WTC11 (cell line): Measurements from ENCODE around the gene VWF. TPM values are rescaled to one million over a fixed set of nuclear protein-coding genes. Genes with fewer than 3 reads are reported as not detected.

Experiments used
- ATAC-seq: fragments of 200-7000 bp; cut with Tn5 transposase; 2 replicates; pipeline ENCODE4 v1.10.0; 2021; ENCODE audit warnings: mild to moderate bottlenecking, moderate library complexity
- CTCF ChIA-PET: fragments of 300-600 bp; sonication (Branson Sonifier 250); formaldehyde crosslinking; loops from one replicate; lab custom pipeline; 2021; ENCODE audit warnings: antibody characterized with exemption; lab: Charles Lee
- POLR2A ChIA-PET: fragments of 350-600 bp; sonication (Branson Sonifier 250); formaldehyde crosslinking; loops from one replicate; lab custom pipeline; 2021; ENCODE audit warnings: antibody characterized with exemption; lab: Charles Lee
- DNase-seq: peaks from one replicate; pipeline ENCODE4 v3.0.0; 2021; ENCODE audit warnings: low spot score
- H3K27ac Mint-ChIP-seq: 2 replicates; pipeline ENCODE4 v1.8.0; 2021; ENCODE audit warnings: mixed read lengths
- H3K27me3 Mint-ChIP-seq: 2 replicates; pipeline ENCODE4 v1.8.0; 2021; ENCODE audit warnings: low read depth, mild to moderate bottlenecking, moderate library complexity, mixed read lengths
- H3K36me3 Mint-ChIP-seq: 2 replicates; pipeline ENCODE4 v1.8.0; 2021; ENCODE audit warnings: mixed read lengths
- H3K4me1 Mint-ChIP-seq: 2 replicates; pipeline ENCODE4 v1.8.0; 2022; ENCODE audit warnings: mixed read lengths
- H3K4me3 Mint-ChIP-seq: 2 replicates; pipeline ENCODE4 v1.8.0; 2021; ENCODE audit warnings: mild to moderate bottlenecking, moderate library complexity, mixed read lengths
- H3K9me3 Mint-ChIP-seq: 2 replicates; pipeline ENCODE4 v1.8.0; 2021; ENCODE audit warnings: mixed read lengths
- CBFB ChIP-seq: sonication (generic); formaldehyde crosslinking; IDR thresholded peaks from 2 replicates; pipeline ENCODE4 v1.8.1; 2022; ENCODE audit warnings: mild to moderate bottlenecking, low read depth, missing genetic modification reagents
- CREB1 ChIP-seq: sonication (generic); formaldehyde crosslinking; IDR thresholded peaks from 2 replicates; pipeline ENCODE4 v1.8.0; 2023; ENCODE audit warnings: mild to moderate bottlenecking, missing genetic modification reagents
- ESRRA ChIP-seq: sonication (generic); formaldehyde crosslinking; IDR thresholded peaks from 2 replicates; pipeline ENCODE4 v1.8.1; 2022; ENCODE audit warnings: mild to moderate bottlenecking, missing genetic modification reagents, borderline replicate concordance
- FOXK1 ChIP-seq: sonication (generic); formaldehyde crosslinking; IDR thresholded peaks from 2 replicates; pipeline ENCODE4 v1.8.0; 2022; ENCODE audit warnings: mild to moderate bottlenecking, moderate library complexity, missing genetic modification reagents
- HMGA2 ChIP-seq: fragments of 250-450 bp; sonication (Bioruptor Pico); IDR thresholded peaks from 2 replicates; pipeline ENCODE4 v1.4.0; 2021; ENCODE audit warnings: mild to moderate bottlenecking, moderate library complexity
- JAZF1 ChIP-seq: fragments of 250-450 bp; sonication (Bioruptor Pico); IDR thresholded peaks from 2 replicates; pipeline ENCODE4 v1.9.0; 2021; ENCODE audit warnings: moderate library complexity, mild to moderate bottlenecking, inconsistent platforms
- NFYB ChIP-seq: sonication (generic); formaldehyde crosslinking; conservative IDR thresholded peaks from 2 replicates; pipeline ENCODE4 v1.8.0; 2022; ENCODE audit warnings: low read depth, missing genetic modification reagents
- SP1 ChIP-seq: sonication (generic); formaldehyde crosslinking; conservative IDR thresholded peaks from 2 replicates; pipeline ENCODE4 v1.8.1; 2022; ENCODE audit warnings: missing genetic modification reagents
- TP53 ChIP-seq: sonication (generic); formaldehyde crosslinking; IDR thresholded peaks from 2 replicates; pipeline ENCODE4 v1.8.1; 2023; ENCODE audit warnings: mild to moderate bottlenecking, missing genetic modification reagents
- ZNF423 ChIP-seq: fragments of 250-450 bp; sonication (Bioruptor Pico); IDR thresholded peaks from 2 replicates; pipeline ENCODE4 v2.1.2; 2022; ENCODE audit warnings: mild to moderate bottlenecking, moderate library complexity
- ZNF671 ChIP-seq: fragments of 250-450 bp; sonication (Bioruptor Pico); IDR thresholded peaks from 2 replicates; pipeline ENCODE4 v1.8.0; 2021; ENCODE audit warnings: mild to moderate bottlenecking
- total RNA-seq: library from RNA; stranded (reverse); gene quantifications from 3 replicates; pipeline ENCODE4 v1.2.3, GENCODE V29; 2021
- TF ChIP-seq, protein P1 (sequence below): sonication (generic); formaldehyde crosslinking; IDR thresholded peaks from 2 replicates; pipeline ENCODE4 v1.8.0; 2022; ENCODE audit warnings: missing genetic modification reagents
- TF ChIP-seq, protein P2 (sequence below): sonication (generic); formaldehyde crosslinking; IDR thresholded peaks from 2 replicates; pipeline ENCODE4 v1.8.0; 2022; ENCODE audit warnings: mild to moderate bottlenecking, missing genetic modification reagents
- TF ChIP-seq, protein P3 (sequence below): fragments of 200-600 bp; IDR thresholded peaks from 2 replicates; pipeline ENCODE4 v1.8.0; 2022; ENCODE audit warnings: antibody characterized with exemption
- TF ChIP-seq, protein P4 (sequence below): sonication (generic); formaldehyde crosslinking; conservative IDR thresholded peaks from 2 replicates; pipeline ENCODE4 v1.8.1; 2023; ENCODE audit warnings: mild to moderate bottlenecking, low read depth, missing genetic modification reagents, moderate library complexity
- TF ChIP-seq, protein P5 (sequence below): sonication (generic); formaldehyde crosslinking; IDR thresholded peaks from 2 replicates; pipeline ENCODE4 v1.8.1; 2023; ENCODE audit warnings: mild to moderate bottlenecking, missing genetic modification reagents
- TF ChIP-seq, protein P6 (sequence below): fragments of 250-450 bp; sonication (Bioruptor Pico); IDR thresholded peaks from 2 replicates; pipeline ENCODE4 v1.9.0; 2021; ENCODE audit warnings: moderate library complexity, mild to moderate bottlenecking, inconsistent platforms, borderline replicate concordance

VWF gene
- total RNA-seq, 1 experiment from 2014 or later: 0.48 TPM

DNA sequence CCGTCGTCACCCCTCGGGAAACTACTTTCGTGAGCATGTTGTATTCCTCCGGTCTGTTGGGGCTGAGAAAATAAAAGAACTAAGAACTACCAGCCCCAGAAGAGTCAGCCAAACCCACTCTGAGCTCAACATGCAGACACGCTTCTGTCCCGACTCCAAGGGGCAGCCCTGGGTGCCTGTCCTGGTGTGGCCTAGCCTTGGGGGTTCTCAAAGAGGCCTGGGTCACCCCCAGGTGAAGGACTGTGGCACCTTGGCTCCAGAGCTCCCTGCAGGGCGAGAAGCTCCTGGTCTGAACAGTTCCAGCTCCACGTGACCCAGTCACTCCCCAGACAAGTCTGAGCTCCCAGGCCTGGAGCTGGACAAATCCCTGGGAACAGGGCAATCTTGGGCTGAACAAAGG, 87.0 kb downstream of the VWF start:
- Mint-ChIP-seq H3K36me3 (no peaks in the 10 kb centered on the region), H3K27ac (no peak overlapping the region), H3K9me3 (peaks cover 4% of the 10 kb centered on the region; the same call in 1 of the 2 replicates), H3K4me1 (peaks cover 17% of the 10 kb centered on the region), H3K27me3 (peaks cover 11% of the 10 kb centered on the region), H3K4me3 (no peak overlapping the region)
- DNase-seq (no peak), ATAC-seq (no peak)
- ChIA-PET CTCF (interaction anchor here (0.6 to 3.7 kb wide), 59 partner anchors 9 to 482 kb away, joined by 3 to 566 read pairs (median 5); partner anchors contain the start of genes ANO2, CD9 and VWF), POLR2A (interaction anchor here (1.2 kb wide), 1 partner anchor 49 kb away, joined by 6 read pairs; no protein-coding TSS in a partner anchor)
- TF ChIP-seq, protein P1, sequence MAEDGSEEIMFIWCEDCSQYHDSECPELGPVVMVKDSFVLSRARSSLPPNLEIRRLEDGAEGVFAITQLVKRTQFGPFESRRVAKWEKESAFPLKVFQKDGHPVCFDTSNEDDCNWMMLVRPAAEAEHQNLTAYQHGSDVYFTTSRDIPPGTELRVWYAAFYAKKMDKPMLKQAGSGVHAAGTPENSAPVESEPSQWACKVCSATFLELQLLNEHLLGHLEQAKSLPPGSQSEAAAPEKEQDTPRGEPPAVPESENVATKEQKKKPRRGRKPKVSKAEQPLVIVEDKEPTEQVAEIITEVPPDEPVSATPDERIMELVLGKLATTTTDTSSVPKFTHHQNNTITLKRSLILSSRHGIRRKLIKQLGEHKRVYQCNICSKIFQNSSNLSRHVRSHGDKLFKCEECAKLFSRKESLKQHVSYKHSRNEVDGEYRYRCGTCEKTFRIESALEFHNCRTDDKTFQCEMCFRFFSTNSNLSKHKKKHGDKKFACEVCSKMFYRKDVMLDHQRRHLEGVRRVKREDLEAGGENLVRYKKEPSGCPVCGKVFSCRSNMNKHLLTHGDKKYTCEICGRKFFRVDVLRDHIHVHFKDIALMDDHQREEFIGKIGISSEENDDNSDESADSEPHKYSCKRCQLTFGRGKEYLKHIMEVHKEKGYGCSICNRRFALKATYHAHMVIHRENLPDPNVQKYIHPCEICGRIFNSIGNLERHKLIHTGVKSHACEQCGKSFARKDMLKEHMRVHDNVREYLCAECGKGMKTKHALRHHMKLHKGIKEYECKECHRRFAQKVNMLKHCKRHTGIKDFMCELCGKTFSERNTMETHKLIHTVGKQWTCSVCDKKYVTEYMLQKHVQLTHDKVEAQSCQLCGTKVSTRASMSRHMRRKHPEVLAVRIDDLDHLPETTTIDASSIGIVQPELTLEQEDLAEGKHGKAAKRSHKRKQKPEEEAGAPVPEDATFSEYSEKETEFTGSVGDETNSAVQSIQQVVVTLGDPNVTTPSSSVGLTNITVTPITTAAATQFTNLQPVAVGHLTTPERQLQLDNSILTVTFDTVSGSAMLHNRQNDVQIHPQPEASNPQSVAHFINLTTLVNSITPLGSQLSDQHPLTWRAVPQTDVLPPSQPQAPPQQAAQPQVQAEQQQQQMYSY (CRISPR knock-in tag): no peak
- TF ChIP-seq ZNF671 (CRISPR knock-in tag) (no peak), FOXK1 (no peak), ESRRA (CRISPR knock-in tag) (no peak), HMGA2 (CRISPR knock-in tag) (no peak), TP53 (CRISPR knock-in tag) (no peak), NFYB (CRISPR knock-in tag) (no peak), ZNF423 (CRISPR knock-in tag) (no peak), JAZF1 (CRISPR knock-in tag) (no peak), CREB1 (CRISPR knock-in tag) (no peak), CBFB (CRISPR knock-in tag) (no peak), SP1 (no peak)
- TF ChIP-seq, protein P2, sequence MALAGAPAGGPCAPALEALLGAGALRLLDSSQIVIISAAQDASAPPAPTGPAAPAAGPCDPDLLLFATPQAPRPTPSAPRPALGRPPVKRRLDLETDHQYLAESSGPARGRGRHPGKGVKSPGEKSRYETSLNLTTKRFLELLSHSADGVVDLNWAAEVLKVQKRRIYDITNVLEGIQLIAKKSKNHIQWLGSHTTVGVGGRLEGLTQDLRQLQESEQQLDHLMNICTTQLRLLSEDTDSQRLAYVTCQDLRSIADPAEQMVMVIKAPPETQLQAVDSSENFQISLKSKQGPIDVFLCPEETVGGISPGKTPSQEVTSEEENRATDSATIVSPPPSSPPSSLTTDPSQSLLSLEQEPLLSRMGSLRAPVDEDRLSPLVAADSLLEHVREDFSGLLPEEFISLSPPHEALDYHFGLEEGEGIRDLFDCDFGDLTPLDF (CRISPR knock-in tag): no peak
- TF ChIP-seq, protein P3, sequence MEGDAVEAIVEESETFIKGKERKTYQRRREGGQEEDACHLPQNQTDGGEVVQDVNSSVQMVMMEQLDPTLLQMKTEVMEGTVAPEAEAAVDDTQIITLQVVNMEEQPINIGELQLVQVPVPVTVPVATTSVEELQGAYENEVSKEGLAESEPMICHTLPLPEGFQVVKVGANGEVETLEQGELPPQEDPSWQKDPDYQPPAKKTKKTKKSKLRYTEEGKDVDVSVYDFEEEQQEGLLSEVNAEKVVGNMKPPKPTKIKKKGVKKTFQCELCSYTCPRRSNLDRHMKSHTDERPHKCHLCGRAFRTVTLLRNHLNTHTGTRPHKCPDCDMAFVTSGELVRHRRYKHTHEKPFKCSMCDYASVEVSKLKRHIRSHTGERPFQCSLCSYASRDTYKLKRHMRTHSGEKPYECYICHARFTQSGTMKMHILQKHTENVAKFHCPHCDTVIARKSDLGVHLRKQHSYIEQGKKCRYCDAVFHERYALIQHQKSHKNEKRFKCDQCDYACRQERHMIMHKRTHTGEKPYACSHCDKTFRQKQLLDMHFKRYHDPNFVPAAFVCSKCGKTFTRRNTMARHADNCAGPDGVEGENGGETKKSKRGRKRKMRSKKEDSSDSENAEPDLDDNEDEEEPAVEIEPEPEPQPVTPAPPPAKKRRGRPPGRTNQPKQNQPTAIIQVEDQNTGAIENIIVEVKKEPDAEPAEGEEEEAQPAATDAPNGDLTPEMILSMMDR: no peak
- TF ChIP-seq, protein P4, sequence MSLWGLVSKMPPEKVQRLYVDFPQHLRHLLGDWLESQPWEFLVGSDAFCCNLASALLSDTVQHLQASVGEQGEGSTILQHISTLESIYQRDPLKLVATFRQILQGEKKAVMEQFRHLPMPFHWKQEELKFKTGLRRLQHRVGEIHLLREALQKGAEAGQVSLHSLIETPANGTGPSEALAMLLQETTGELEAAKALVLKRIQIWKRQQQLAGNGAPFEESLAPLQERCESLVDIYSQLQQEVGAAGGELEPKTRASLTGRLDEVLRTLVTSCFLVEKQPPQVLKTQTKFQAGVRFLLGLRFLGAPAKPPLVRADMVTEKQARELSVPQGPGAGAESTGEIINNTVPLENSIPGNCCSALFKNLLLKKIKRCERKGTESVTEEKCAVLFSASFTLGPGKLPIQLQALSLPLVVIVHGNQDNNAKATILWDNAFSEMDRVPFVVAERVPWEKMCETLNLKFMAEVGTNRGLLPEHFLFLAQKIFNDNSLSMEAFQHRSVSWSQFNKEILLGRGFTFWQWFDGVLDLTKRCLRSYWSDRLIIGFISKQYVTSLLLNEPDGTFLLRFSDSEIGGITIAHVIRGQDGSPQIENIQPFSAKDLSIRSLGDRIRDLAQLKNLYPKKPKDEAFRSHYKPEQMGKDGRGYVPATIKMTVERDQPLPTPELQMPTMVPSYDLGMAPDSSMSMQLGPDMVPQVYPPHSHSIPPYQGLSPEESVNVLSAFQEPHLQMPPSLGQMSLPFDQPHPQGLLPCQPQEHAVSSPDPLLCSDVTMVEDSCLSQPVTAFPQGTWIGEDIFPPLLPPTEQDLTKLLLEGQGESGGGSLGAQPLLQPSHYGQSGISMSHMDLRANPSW (CRISPR knock-in tag): no peak
- TF ChIP-seq, protein P5, sequence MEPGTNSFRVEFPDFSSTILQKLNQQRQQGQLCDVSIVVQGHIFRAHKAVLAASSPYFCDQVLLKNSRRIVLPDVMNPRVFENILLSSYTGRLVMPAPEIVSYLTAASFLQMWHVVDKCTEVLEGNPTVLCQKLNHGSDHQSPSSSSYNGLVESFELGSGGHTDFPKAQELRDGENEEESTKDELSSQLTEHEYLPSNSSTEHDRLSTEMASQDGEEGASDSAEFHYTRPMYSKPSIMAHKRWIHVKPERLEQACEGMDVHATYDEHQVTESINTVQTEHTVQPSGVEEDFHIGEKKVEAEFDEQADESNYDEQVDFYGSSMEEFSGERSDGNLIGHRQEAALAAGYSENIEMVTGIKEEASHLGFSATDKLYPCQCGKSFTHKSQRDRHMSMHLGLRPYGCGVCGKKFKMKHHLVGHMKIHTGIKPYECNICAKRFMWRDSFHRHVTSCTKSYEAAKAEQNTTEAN: no peak
- TF ChIP-seq, protein P6, sequence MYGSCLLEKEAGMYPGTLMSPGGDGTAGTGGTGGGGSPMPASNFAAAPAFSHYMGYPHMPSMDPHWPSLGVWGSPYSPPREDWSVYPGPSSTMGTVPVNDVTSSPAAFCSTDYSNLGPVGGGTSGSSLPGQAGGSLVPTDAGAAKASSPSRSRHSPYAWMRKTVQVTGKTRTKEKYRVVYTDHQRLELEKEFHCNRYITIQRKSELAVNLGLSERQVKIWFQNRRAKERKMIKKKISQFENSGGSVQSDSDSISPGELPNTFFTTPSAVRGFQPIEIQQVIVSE: no peak
